MCF 10A (cell line): ENCODE measurements around the gene TNNT2. TPM values are rescaled to one million over a fixed set of nuclear protein-coding genes. Genes with fewer than 3 reads are reported as not detected.

Experiments
- BruUV-seq: library from RNA; stranded (reverse); fragments of 400-500 nt; replicated peaks from 2 replicates; lab custom pipeline; 2021; lab: Mats Ljungman, UMichigan
- CTCF ChIA-PET: fragments of 300-600 bp; sonication (Branson Sonifier 250); formaldehyde crosslinking; extraction: SDS; loops from one replicate; lab custom pipeline; 2021; ENCODE audit warnings: antibody characterized with exemption, inconsistent platforms; lab: Yijun Ruan, JAX
- POLR2A ChIA-PET: fragments of 300-600, 350-650 bp; sonication (Branson Sonifier 250); formaldehyde crosslinking; extraction: SDS; loops from one replicate; lab custom pipeline; 2020; ENCODE audit warnings: antibody characterized with exemption, inconsistent platforms; lab: Yijun Ruan, JAX
- DNase-seq: peaks from one replicate; pipeline ENCODE4 v3.0.0-alpha.2; 2018; ENCODE audit not compliant: unreplicated experiment
- H3K27ac Mint-ChIP-seq: one replicate; pipeline ENCODE4 v1.8.0; 2022; ENCODE audit warnings: mild to moderate bottlenecking, low read depth, mixed read lengths; ENCODE audit not compliant: unreplicated experiment
- H3K27me3 Mint-ChIP-seq: one replicate; pipeline ENCODE4 v1.8.0; 2022; ENCODE audit warnings: mixed read lengths; ENCODE audit not compliant: insufficient read depth, unreplicated experiment
- H3K36me3 Mint-ChIP-seq: one replicate; pipeline ENCODE4 v1.8.0; 2022; ENCODE audit warnings: mild to moderate bottlenecking, moderate library complexity, mixed read lengths; ENCODE audit not compliant: insufficient read depth, unreplicated experiment
- H3K4me1 Mint-ChIP-seq: one replicate; pipeline ENCODE4 v1.8.0; 2022; ENCODE audit warnings: mixed read lengths; ENCODE audit not compliant: insufficient read depth, unreplicated experiment
- H3K4me3 Mint-ChIP-seq: one replicate; pipeline ENCODE4 v1.8.0; 2022; ENCODE audit warnings: mild to moderate bottlenecking, moderate library complexity, mixed read lengths; ENCODE audit not compliant: unreplicated experiment
- H3K9me3 Mint-ChIP-seq: one replicate; pipeline ENCODE4 v1.8.0; 2022; ENCODE audit warnings: mixed read lengths; ENCODE audit not compliant: unreplicated experiment
- CTCF ChIP-seq: fragments of 200-600 bp; IDR thresholded peaks from one replicate; pipeline ENCODE4 v1.8.0; 2022; ENCODE audit warnings: antibody characterized with exemption, mild to moderate bottlenecking; ENCODE audit not compliant: unreplicated experiment
- intact Hi-C: fragments of 100-400 bp; cut with micrococcal nuclease; formaldehyde crosslinking; loops from 2 replicates; pipeline ENCODE4 v1.14.1; 2022
- total RNA-seq: library from RNA; stranded (reverse); gene quantifications from 2 replicates; pipeline ENCODE4 v1.2.3, GENCODE V29; 2022

The TNNT2 gene
- total RNA-seq, 1 experiment from 2014 or later: 0.37 TPM

- DNase-seq: no peak
- ChIA-PET CTCF (interaction anchor here (0.5 to 6.1 kb wide), 14 partner anchors 9 to 356 kb away, joined by 3 to 75 read pairs (median 6); no protein-coding TSS in a partner anchor), POLR2A (interaction anchor here (1.1 to 2.7 kb wide), 4 partner anchors 9 to 18 kb away, joined by 3 to 18 read pairs (median 3); no protein-coding TSS in a partner anchor)
- H3K27ac Mint-ChIP-seq: no peak overlapping the region
- H3K36me3 Mint-ChIP-seq: no peaks in the 10 kb centered on the region
- H3K27me3 Mint-ChIP-seq: no peaks in the 10 kb centered on the region
- BruUV-seq: no TSS peak
- H3K4me1 Mint-ChIP-seq: peaks cover 11% of the 10 kb centered on the region
- intact Hi-C loops: no loop called here
- TF ChIP-seq CTCF: no peak
- no peak overlapping the region for H3K4me3 Mint-ChIP-seq
- no peaks in the 10 kb centered on the region for H3K9me3 Mint-ChIP-seq
Observed at GRCh38 chr1:201328576-201328975, 48.9 kb downstream of the TNNT2 start.

GRCh38 chr1:201327687-201328240 lies 49.7 kb downstream of the TNNT2 start:
- H3K27ac Mint-ChIP-seq: no peak overlapping the region
- CTCF ChIA-PET: interaction anchor here (0.5 to 6.1 kb wide), 11 partner anchors 11 to 158 kb away, joined by 3 to 75 read pairs (median 5); no protein-coding TSS in a partner anchor
- intact Hi-C loops: no loop called here
- BruUV-seq: no TSS peak
- H3K4me3 Mint-ChIP-seq: no peak overlapping the region
- TF ChIP-seq CTCF: no peak
- H3K9me3 Mint-ChIP-seq: no peaks in the 10 kb centered on the region
- H3K4me1 Mint-ChIP-seq: peaks cover 11% of the 10 kb centered on the region
- H3K27me3 Mint-ChIP-seq: no peaks in the 10 kb centered on the region
- H3K36me3 Mint-ChIP-seq: no peaks in the 10 kb centered on the region
- peak; percentile 36 for DNase-seq
- POLR2A ChIA-PET: interaction anchor here (0.6 to 2.7 kb wide), 3 partner anchors 9 to 42 kb away, joined by 3 to 18 read pairs (median 3); no protein-coding TSS in a partner anchor

- intact Hi-C loops: no loop called here
- Mint-ChIP-seq H3K27ac (no peak overlapping the region), H3K4me1 (peaks cover 11% of the 10 kb centered on the region), H3K9me3 (no peaks in the 10 kb centered on the region), H3K4me3 (no peak overlapping the region), H3K27me3 (no peaks in the 10 kb centered on the region), H3K36me3 (no peaks in the 10 kb centered on the region)
- POLR2A ChIA-PET: interaction anchor here (1.1 to 2.7 kb wide), 3 partner anchors 12 to 109 kb away, joined by 3 to 18 read pairs (median 6); no protein-coding TSS in a partner anchor
- no peak for DNase-seq
- BruUV-seq: no TSS peak
- TF ChIP-seq CTCF: no peak
- CTCF ChIA-PET: interaction anchor here (0.6 to 6.1 kb wide), 11 partner anchors 10 to 72 kb away, joined by 3 to 75 read pairs (median 5); no protein-coding TSS in a partner anchor
Observed at GRCh38 chr1:201326710-201327109, 50.8 kb downstream of the TNNT2 start.

GRCh38 chr1:201325678-201326060 lies 51.8 kb downstream of the TNNT2 start:
- Mint-ChIP-seq H3K36me3 (no peaks in the 10 kb centered on the region), H3K9me3 (no peaks in the 10 kb centered on the region), H3K4me1 (peaks cover 11% of the 10 kb centered on the region), H3K4me3 (no peak overlapping the region), H3K27me3 (no peaks in the 10 kb centered on the region), H3K27ac (no peak overlapping the region)
- no TSS peak for BruUV-seq
- no peak for TF ChIP-seq CTCF
- intact Hi-C loops: no loop called here
- ChIA-PET CTCF (interaction anchor here (0.6 to 6.1 kb wide), 5 partner anchors 13 to 131 kb away, joined by 3 to 75 read pairs (median 7); no protein-coding TSS in a partner anchor), POLR2A (interaction anchor here (0.6 to 2.7 kb wide), 3 partner anchors 11 to 30 kb away, joined by 3 to 18 read pairs (median 6); no protein-coding TSS in a partner anchor)
- DNase-seq: no peak
